Cardiac fibroblast (primary cell): ENCODE measurements around the gene C16orf90.

ENCODE experiments used
- DNase-seq, 2 donors: peaks; one replicate each; pipeline versions ENCODE4 v3.0.0 to v3.0.0-alpha.2; 2010; ENCODE audit warnings: low read depth in 2 of 2
- H3K4me3 ChIP-seq, 2 donors: replicated peaks in 1 of 2; 1 replicate in 1 of 2; 2 replicates in 1 of 2; pipeline ENCODE4 v1.5.1; 2011; ENCODE audit warnings: low read depth in 2 of 2, low read length in 2 of 2, mild to moderate bottlenecking in 2 of 2, moderate library complexity in 1 of 2
- CTCF ChIP-seq: IDR thresholded peaks from one replicate; pipeline ENCODE4 v1.5.1; 2011; ENCODE audit warnings: low read depth, mild to moderate bottlenecking, low read length, inconsistent platforms

The C16orf90 gene

GRCh38 chr16:3472878-3473595, 22.3 kb downstream of the C16orf90 start:
- no peak for TF ChIP-seq CTCF

GRCh38 chr16:3471518-3472176, 23.6 kb downstream of the C16orf90 start:
- no peak overlapping the region for H3K4me3 ChIP-seq
- TF ChIP-seq CTCF: no peak
- DNase-seq: no peak

More at GRCh38 chr16:3472878-3473595, 22.3 kb downstream of the C16orf90 start:
- DNase-seq: peak in 1 of 2 donors; percentile 75
- no peak overlapping the region for H3K4me3 ChIP-seq

GRCh38 chr16:3470723-3471122, 24.6 kb downstream of the C16orf90 start:
- no peak overlapping the region for H3K4me3 ChIP-seq
- no peak for DNase-seq
- TF ChIP-seq CTCF: no peak

GRCh38 chr16:3469736-3470135, 25.6 kb downstream of the C16orf90 start:
- DNase-seq: no peak
- TF ChIP-seq CTCF: no peak
- no peak overlapping the region for H3K4me3 ChIP-seq

GRCh38 chr16:3468501-3468900, 26.8 kb downstream of the C16orf90 start:
- DNase-seq: no peak
- no peak overlapping the region for H3K4me3 ChIP-seq
- TF ChIP-seq CTCF: no peak

GRCh38 chr16:3467921-3468320, 27.4 kb downstream of the C16orf90 start:
- no peak overlapping the region for H3K4me3 ChIP-seq
- no peak for TF ChIP-seq CTCF
- DNase-seq: peak in 1 of 2 donors; percentile 47
